GM13977 (cell line): ENCODE data around the gene CDKN2AIP.
"Not testable (repeated sequence)": the region's sequence is repeated elsewhere in the genome, so short reads cannot be mapped to it uniquely, and the experiment has no call there.

Experiments
- DNase-seq: peaks from one replicate; pipeline ENCODE4 v3.0.0; 2012; ENCODE audit warnings: low spot score
- in situ Hi-C: fragments of 300-500 bp; cut with MboI; formaldehyde crosslinking; loops from one replicate; pipeline ENCODE4 v1.12.0; 2022; ENCODE audit warnings: low sequenced_read_pairs, low pct_unique_long_range_greater_than_20kb, mixed read lengths, inconsistent platforms; ENCODE audit not compliant: unreplicated experiment
- TF ChIP-seq, protein P1 (sequence below): IDR thresholded peaks from 2 replicates; pipeline ENCODE4 v1.5.1; 2012; ENCODE audit warnings: mild to moderate bottlenecking, control low read depth; ENCODE audit not compliant: insufficient read depth; ENCODE audit errors: extremely low read depth, missing control alignments

Gene CDKN2AIP

DNA sequence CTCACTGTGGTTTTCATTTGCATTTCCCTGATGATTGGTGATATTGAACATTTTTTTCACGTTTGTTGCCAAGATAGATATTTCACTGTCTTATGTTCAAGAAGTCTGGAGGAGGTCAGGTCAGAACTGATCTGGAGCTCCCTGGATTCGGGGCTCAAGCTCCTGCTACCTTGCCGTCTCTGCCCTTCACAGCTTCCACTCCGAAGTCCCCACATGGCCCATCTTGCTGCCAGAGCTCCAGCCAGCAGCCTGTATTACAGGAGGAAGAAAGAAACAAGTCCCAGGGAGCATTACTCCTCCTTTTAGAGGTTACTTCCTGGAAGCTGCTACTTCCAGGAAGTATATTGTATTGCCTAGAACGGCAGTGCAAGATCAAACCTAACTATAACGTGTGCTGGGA lies 17.9 kb upstream of the CDKN2AIP start:
- in situ Hi-C loops, result no loop called here
- DNase-seq, result no peak
- TF ChIP-seq, protein P1, sequence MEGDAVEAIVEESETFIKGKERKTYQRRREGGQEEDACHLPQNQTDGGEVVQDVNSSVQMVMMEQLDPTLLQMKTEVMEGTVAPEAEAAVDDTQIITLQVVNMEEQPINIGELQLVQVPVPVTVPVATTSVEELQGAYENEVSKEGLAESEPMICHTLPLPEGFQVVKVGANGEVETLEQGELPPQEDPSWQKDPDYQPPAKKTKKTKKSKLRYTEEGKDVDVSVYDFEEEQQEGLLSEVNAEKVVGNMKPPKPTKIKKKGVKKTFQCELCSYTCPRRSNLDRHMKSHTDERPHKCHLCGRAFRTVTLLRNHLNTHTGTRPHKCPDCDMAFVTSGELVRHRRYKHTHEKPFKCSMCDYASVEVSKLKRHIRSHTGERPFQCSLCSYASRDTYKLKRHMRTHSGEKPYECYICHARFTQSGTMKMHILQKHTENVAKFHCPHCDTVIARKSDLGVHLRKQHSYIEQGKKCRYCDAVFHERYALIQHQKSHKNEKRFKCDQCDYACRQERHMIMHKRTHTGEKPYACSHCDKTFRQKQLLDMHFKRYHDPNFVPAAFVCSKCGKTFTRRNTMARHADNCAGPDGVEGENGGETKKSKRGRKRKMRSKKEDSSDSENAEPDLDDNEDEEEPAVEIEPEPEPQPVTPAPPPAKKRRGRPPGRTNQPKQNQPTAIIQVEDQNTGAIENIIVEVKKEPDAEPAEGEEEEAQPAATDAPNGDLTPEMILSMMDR, result no peak

GRCh38 chr4:183429489-183429888 lies 14.9 kb upstream of the CDKN2AIP start:
- in situ Hi-C loops, result no loop called here
- TF ChIP-seq, protein P1, result no peak
- DNase-seq, result no peak

DNA sequence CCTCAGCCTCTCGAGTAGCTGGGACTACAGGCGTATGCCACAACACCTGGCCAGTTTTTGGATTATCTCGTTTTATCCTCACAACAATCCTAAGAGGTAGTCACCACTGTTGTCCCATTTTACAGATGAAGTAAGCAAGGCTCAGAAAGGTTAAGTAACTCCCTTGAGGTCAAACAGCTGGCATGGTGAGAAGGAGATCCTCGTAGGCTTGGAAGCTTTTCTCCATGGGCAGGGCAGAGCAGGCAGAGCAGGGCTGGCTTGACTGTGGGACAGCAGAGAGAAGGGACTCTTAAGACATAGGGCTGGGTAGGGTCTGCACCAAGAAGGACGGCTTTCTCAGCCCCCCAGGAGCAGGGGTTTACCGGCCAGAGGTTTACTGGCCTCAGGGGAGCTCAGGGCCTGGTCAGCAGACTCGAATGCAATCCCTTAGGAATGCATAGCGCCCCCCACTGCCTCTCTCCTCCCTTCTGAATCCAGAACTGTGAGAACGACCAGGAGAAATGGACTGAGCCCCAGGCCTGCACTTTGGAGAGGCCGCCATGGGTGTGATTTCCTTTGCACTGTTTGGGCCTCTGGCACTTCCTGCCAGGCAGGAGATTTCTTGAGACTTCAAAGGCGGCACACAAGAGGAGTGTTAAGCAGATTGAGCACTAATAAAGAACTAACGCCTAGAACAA lies 14.0 kb upstream of the CDKN2AIP start:
- in situ Hi-C loops, result no loop called here
- DNase-seq, result no peak
- TF ChIP-seq, protein P1, result no peak

DNA sequence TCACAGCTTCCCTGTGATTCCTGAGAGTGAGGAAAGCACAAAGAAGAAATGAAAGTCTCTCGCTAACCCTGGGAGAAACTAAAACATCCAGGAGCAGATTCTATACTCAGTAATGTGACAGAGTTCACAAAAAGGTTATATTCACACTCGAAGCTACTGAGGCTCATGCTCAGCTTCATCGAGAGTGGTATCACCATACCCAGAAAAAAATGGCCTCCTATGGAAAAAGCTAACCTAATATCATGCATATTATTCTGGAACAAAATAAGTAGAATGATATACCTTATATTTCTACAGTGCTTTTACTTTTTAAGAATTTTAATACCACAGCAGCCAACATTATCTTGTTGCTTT lies 13.5 kb upstream of the CDKN2AIP start:
- no peak for DNase-seq
- TF ChIP-seq, protein P1, result no peak
- in situ Hi-C loops, result no loop called here

DNA sequence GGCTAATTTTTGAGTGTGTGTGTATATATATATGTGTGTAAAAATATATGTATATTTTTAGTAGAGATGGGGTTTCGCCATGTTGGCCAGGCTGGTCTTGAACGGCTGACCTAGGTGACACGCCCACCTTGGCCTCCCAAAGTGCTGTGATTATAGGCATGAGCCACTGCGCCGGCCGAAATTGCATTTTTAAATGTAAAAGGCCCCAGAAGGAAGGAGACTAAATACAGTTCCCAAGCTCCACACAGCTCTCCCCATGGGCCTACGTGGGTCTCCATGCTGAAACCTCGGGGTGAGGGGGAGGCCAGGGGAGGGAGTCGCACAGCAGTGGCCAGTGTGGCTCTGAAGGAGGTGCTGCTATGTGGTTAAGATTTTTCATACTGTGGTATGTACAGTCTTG lies 12.8 kb upstream of the CDKN2AIP start:
- TF ChIP-seq, protein P1, result no peak
- DNase-seq, result no peak
- in situ Hi-C loops, result no loop called here

DNA sequence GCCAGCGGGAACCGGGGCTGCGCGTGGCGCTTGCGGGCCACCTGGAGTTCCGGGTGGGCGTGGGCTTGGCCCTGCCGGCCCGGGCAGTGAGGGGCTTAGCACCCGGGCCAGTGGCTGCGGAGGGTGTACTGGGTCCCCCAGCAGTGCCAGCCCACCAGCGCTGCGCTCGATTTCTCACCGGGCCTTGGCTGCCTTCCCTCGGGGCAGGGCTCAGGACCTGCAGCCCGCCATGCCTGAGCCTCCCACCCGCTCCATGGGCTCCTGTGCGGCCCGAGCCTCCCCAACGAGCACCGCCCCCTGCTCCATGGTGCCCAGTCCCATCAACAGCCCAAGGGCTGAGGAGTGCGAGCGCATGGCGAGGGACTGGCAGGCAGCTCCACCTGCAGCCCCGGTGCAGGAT lies 11.3 kb upstream of the CDKN2AIP start:
- in situ Hi-C loops, DNase-seq: not testable (repeated sequence)

- TF ChIP-seq, protein P1, result no peak
- no peak for DNase-seq
- in situ Hi-C loops, result no loop called here
Measured at GRCh38 chr4:183434264-183434663, 10.2 kb upstream of the CDKN2AIP start.
